RCC 7860 (cell line): ENCODE data around the gene TPCN1.

ENCODE experiments used
- DNase-seq: peaks from one replicate; pipeline ENCODE4 v3.0.0-alpha.2; 2015; ENCODE audit warnings: low spot score
- FAIRE-seq: peaks from 2 replicates; lab custom pipeline; 2012; peaks lifted over from hg19 to GRCh38; lab: Jason Lieb, UNC

The TPCN1 gene

GRCh38 chr12:113221997-113222729 lies 899 bp downstream of the TPCN1 start:
- FAIRE-seq (no peak), DNase-seq (no peak)

- peak; percentile 82 for FAIRE-seq
- peak; percentile 91 for DNase-seq
Measured at GRCh38 chr12:113222730-113223531, 1.7 kb downstream of the TPCN1 start.

GRCh38 chr12:113224955-113225354 lies 3.7 kb downstream of the TPCN1 start:
- no peak for FAIRE-seq
- no peak for DNase-seq

- FAIRE-seq (no peak), DNase-seq (no peak)
Measured at GRCh38 chr12:113226696-113227568, 5.7 kb downstream of the TPCN1 start.

GRCh38 chr12:113227686-113228391 lies 6.6 kb downstream of the TPCN1 start:
- DNase-seq (no peak), FAIRE-seq (no peak)

GRCh38 chr12:113228394-113229028 lies 7.2 kb downstream of the TPCN1 start:
- FAIRE-seq (no peak), DNase-seq (no peak)

GRCh38 chr12:113230315-113231234 lies 9.3 kb downstream of the TPCN1 start:
- FAIRE-seq (no peak), DNase-seq (peak; percentile 50)

- peak; percentile 14 for FAIRE-seq
- DNase-seq = peak; percentile 88
Measured at GRCh38 chr12:113231235-113232088, 10.2 kb downstream of the TPCN1 start.

GRCh38 chr12:113232089-113232839 lies 11.0 kb downstream of the TPCN1 start:
- DNase-seq (no peak), FAIRE-seq (no peak)

GRCh38 chr12:113232840-113233585 lies 11.7 kb downstream of the TPCN1 start:
- FAIRE-seq = no peak
- DNase-seq = no peak

GRCh38 chr12:113233967-113234366 lies 12.7 kb downstream of the TPCN1 start:
- no peak for FAIRE-seq
- DNase-seq = no peak

- DNase-seq (no peak), FAIRE-seq (no peak)
Measured at GRCh38 chr12:113234483-113234882, 13.2 kb downstream of the TPCN1 start.

- DNase-seq (no peak), FAIRE-seq (no peak)
Measured at GRCh38 chr12:113235976-113236375, 14.7 kb downstream of the TPCN1 start.

- no peak for FAIRE-seq
- DNase-seq = no peak
Measured at GRCh38 chr12:113236539-113237399, 15.5 kb downstream of the TPCN1 start.

- DNase-seq (no peak), FAIRE-seq (no peak)
Measured at GRCh38 chr12:113237748-113238147, 16.5 kb downstream of the TPCN1 start.

- DNase-seq (no peak), FAIRE-seq (no peak)
Measured at GRCh38 chr12:113238309-113238708, 17.0 kb downstream of the TPCN1 start.
